ENCODE data around the gene ARMC12. TPM values are rescaled to one million over a fixed set of nuclear protein-coding genes. Genes with fewer than 3 reads are reported as not detected.
A peak's percentile ranks its signal among the peaks of the same experiment; 100 is the strongest.

ARMC12 gene
- total and polyA plus RNA-seq, 2 of the 13 experiments (the other 11 are each of a cell fraction or from before 2014, with no cell fraction given) = 1.3 TPM; not detected in 1

GRCh38 chr6:35796236-35796635 lies 59.4 kb downstream of the ARMC12 start:
- DNase-seq (ENCODE audit: low spot score) (no peak), FAIRE-seq (no peak), ATAC-seq (no peak)
- Histone ChIP-seq H2AFZ (ENCODE audit: low read length) (no peak overlapping the region), H3K4me1 (ENCODE audit: insufficient read depth, low read length) (no peaks in the 10 kb centered on the region), H3K79me2 (ENCODE audit: insufficient read depth, low read length) (no peaks in the 10 kb centered on the region), H3K9me3 (ENCODE audit: low read length) (no peaks in the 10 kb centered on the region), H3K27ac (ENCODE audit: extremely low read length, insufficient read depth, low read length) (no peak overlapping the region), H3K9ac (ENCODE audit: insufficient read depth, low read depth, low read length) (no peak overlapping the region), H3K36me3 (replicated peaks in 1 of 2; ENCODE audit: control insufficient read depth in 1 of 2, insufficient read depth in 2 of 2, low read length in 2 of 2) (no peaks in the 10 kb centered on the region), H4K20me1 (ENCODE audit: insufficient read depth, low read length) (no peaks in the 10 kb centered on the region), H3K27me3 (ENCODE audit: control insufficient read depth in 1 of 2, insufficient read depth in 2 of 2, low read length in 2 of 2) (peaks cover 1 to 15% of the 10 kb centered on the region in 2 experiments; a peak in 3 of 5 replicates), H3K4me3 (replicated peaks in 1 of 3; ENCODE audit: insufficient read depth in 1 of 3, low read depth in 2 of 3, low read length in 3 of 3) (no peak overlapping the region), H3K4me2 (ENCODE audit: low read depth, low read length) (no peak overlapping the region)
- in situ Hi-C loops (cut with HindIII; ENCODE audit: extremely low pct_ligation_motif_present, low pct_unique_long_range_greater_than_20kb) (no loop called here), intact Hi-C loops (cut with micrococcal nuclease; ENCODE audit: unreplicated experiment) (no loop called here)
- BruUV-seq (replicated peaks) = no TSS peak
- ChIA-PET CTCF (ENCODE audit: low intra/inter-chr PET ratio, low total read pairs) (no interaction called here), POLR2A (no interaction called here)
- no peak for TF ChIP-seq HMGA1 (CRISPR knock-in tag; conservative IDR thresholded peaks at IDR 0.05)
- no peak for TF ChIP-seq JUNB (CRISPR knock-in tag; IDR thresholded peaks at IDR 0.05; ENCODE audit: borderline replicate concordance)
- TF ChIP-seq PBX2 (CRISPR knock-in tag; IDR thresholded peaks at IDR 0.05) = no peak
- TF ChIP-seq ZBTB20 (CRISPR knock-in tag; IDR thresholded peaks at IDR 0.05; ENCODE audit: borderline replicate concordance, low read depth) = no peak
- 39% methylated on average over 4 of the region's 4 CpGs for WGBS (ENCODE audit: low lambda C conversion rate)

- Histone ChIP-seq H3K4me1 (ENCODE audit: insufficient read depth, low read length) (no peaks in the 10 kb centered on the region), H4K20me1 (ENCODE audit: insufficient read depth, low read length) (no peaks in the 10 kb centered on the region), H3K9me3 (ENCODE audit: low read length) (no peaks in the 10 kb centered on the region), H2AFZ (ENCODE audit: low read length) (no peak overlapping the region), H3K4me3 (replicated peaks in 1 of 3; ENCODE audit: insufficient read depth in 1 of 3, low read depth in 2 of 3, low read length in 3 of 3) (no peak overlapping the region; a peak in 1 of 6 replicates), H3K4me2 (ENCODE audit: low read depth, low read length) (peak overlapping the region; percentile 15; the same call in 1 of the 2 replicates), H3K27me3 (ENCODE audit: control insufficient read depth in 1 of 2, insufficient read depth in 2 of 2, low read length in 2 of 2) (peaks cover 0 to 8% of the 10 kb centered on the region in 2 experiments; a peak in 3 of 5 replicates), H3K36me3 (replicated peaks in 1 of 2; ENCODE audit: control insufficient read depth in 1 of 2, insufficient read depth in 2 of 2, low read length in 2 of 2) (no peaks in the 10 kb centered on the region), H3K9ac (ENCODE audit: insufficient read depth, low read depth, low read length) (no peak overlapping the region), H3K27ac (ENCODE audit: extremely low read length, insufficient read depth, low read length) (no peak overlapping the region), H3K79me2 (ENCODE audit: insufficient read depth, low read length) (no peaks in the 10 kb centered on the region)
- ATAC-seq (peak; percentile 44), DNase-seq (ENCODE audit: low spot score) (no peak), FAIRE-seq (no peak)
- in situ Hi-C loops (cut with HindIII; ENCODE audit: extremely low pct_ligation_motif_present, low pct_unique_long_range_greater_than_20kb) (no loop called here), intact Hi-C loops (cut with micrococcal nuclease; ENCODE audit: unreplicated experiment) (no loop called here)
- CTCF ChIA-PET (ENCODE audit: low intra/inter-chr PET ratio, low total read pairs) = no interaction called here
- BruUV-seq (replicated peaks) = no TSS peak
- POLR2A ChIA-PET = no interaction called here
- 38% methylated on average over 7 of the region's 8 CpGs for WGBS (ENCODE audit: low lambda C conversion rate)
- TF ChIP-seq RBFOX2 (IDR thresholded peaks at IDR 0.05; ENCODE audit: low read depth, low read length) (no peak), ZNF564 (CRISPR knock-in tag; IDR thresholded peaks at IDR 0.05) (no peak), SRSF4 (IDR thresholded peaks at IDR 0.05; ENCODE audit: low read depth, low read length, poor library complexity, severe bottlenecking) (no peak), KLF9 (CRISPR knock-in tag; IDR thresholded peaks at IDR 0.05; ENCODE audit: low read depth) (no peak), PHF21A (CRISPR knock-in tag; IDR thresholded peaks at IDR 0.05) (no peak), MATR3 (CRISPR knock-in tag; IDR thresholded peaks at IDR 0.05) (no peak), ZFX (CRISPR knock-in tag; IDR thresholded peaks at IDR 0.05; ENCODE audit: low read depth) (peak; percentile 12; the same call in 1 of the 2 replicates), CEBPG (CRISPR knock-in tag; IDR thresholded peaks at IDR 0.05) (no peak)
- TF ChIP-seq, protein P1, sequence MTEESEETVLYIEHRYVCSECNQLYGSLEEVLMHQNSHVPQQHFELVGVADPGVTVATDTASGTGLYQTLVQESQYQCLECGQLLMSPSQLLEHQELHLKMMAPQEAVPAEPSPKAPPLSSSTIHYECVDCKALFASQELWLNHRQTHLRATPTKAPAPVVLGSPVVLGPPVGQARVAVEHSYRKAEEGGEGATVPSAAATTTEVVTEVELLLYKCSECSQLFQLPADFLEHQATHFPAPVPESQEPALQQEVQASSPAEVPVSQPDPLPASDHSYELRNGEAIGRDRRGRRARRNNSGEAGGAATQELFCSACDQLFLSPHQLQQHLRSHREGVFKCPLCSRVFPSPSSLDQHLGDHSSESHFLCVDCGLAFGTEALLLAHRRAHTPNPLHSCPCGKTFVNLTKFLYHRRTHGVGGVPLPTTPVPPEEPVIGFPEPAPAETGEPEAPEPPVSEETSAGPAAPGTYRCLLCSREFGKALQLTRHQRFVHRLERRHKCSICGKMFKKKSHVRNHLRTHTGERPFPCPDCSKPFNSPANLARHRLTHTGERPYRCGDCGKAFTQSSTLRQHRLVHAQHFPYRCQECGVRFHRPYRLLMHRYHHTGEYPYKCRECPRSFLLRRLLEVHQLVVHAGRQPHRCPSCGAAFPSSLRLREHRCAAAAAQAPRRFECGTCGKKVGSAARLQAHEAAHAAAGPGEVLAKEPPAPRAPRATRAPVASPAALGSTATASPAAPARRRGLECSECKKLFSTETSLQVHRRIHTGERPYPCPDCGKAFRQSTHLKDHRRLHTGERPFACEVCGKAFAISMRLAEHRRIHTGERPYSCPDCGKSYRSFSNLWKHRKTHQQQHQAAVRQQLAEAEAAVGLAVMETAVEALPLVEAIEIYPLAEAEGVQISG (CRISPR knock-in tag; IDR thresholded peaks at IDR 0.05) = no peak
Observed at GRCh38 chr6:35797837-35798526, 61.1 kb downstream of the ARMC12 start.

Data from HepG2 (cell line).